Endothelial cell of umbilical vein (primary cell): ENCODE results near the gene TMEM209. TPM values are rescaled to one million over a fixed set of nuclear protein-coding genes. Genes with fewer than 3 reads are reported as not detected.

Experiments used
- BruUV-seq: library from RNA; stranded (reverse); fragments of 400-500 nt; replicated peaks from 2 replicates; lab custom pipeline; 2021; lab: Mats Ljungman, UMichigan
- CTCF ChIA-PET: fragments of 300-600, 350-600 bp; sonication (Branson Sonifier 250); formaldehyde crosslinking; loops from one replicate; lab custom pipeline; 2021; ENCODE audit warnings: antibody characterized with exemption, inconsistent platforms; lab: Charles Lee
- POLR2A ChIA-PET: fragments of 300-600, 350-600 bp; sonication (Branson Sonifier 250); formaldehyde crosslinking; loops from one replicate; lab custom pipeline; 2021; ENCODE audit warnings: antibody characterized with exemption, inconsistent platforms; lab: Charles Lee
- DNase-seq: peaks from one replicate; pipeline ENCODE4 v3.0.0-alpha.2; 2011; ENCODE audit warnings: low read depth, low spot score
- FAIRE-seq: peaks from 2 replicates; lab custom pipeline; 2011; peaks lifted over from hg19 to GRCh38; lab: Jason Lieb, UNC
- H2AFZ ChIP-seq: 2 replicates; pipeline ENCODE4 v1.6.0; 2012; ENCODE audit warnings: low read depth, low read length, control low read depth, inconsistent platforms
- H3K27ac ChIP-seq: 2 replicates; pipeline ENCODE4 v1.5.1; 2011; ENCODE audit warnings: low read depth, mild to moderate bottlenecking, control low read depth, low read length, moderate library complexity; ENCODE audit not compliant: insufficient read depth
- H3K27me3 ChIP-seq, 2 experiments: 2 replicates each; pipeline versions ENCODE4 v1.6.0 to v1.6.1; 2011; ENCODE audit warnings: low read length in 2 of 2, mixed read lengths in 1 of 2; ENCODE audit not compliant: control insufficient read depth in 2 of 2, insufficient read depth in 2 of 2
- H3K36me3 ChIP-seq, 2 experiments: 2 replicates in 1 of 2; 3 replicates in 1 of 2; pipeline ENCODE4 v1.5.1; 2011; ENCODE audit warnings: low read length in 2 of 2, mild to moderate bottlenecking in 1 of 2, moderate library complexity in 1 of 2; ENCODE audit not compliant: control insufficient read depth in 2 of 2, insufficient read depth in 2 of 2; ENCODE audit errors: extremely low read depth in 1 of 2
- H3K4me1 ChIP-seq: 3 replicates; pipeline ENCODE4 v1.5.1; 2011; ENCODE audit warnings: mild to moderate bottlenecking, low read length; ENCODE audit not compliant: control insufficient read depth, insufficient read depth; ENCODE audit errors: extremely low read depth
- H3K4me2 ChIP-seq: 2 replicates; pipeline ENCODE4 v1.6.1; 2011; ENCODE audit warnings: low read length, control low read depth, mixed read lengths; ENCODE audit not compliant: insufficient read depth
- H3K4me3 ChIP-seq, 3 experiments: fragments of 200-600 bp in 1 of 3; sonication (generic), shearing (Covaris generic) in 1 of 3; replicated peaks in 1 of 3; 2 replicates each; pipeline ENCODE4 v1.5.1; 2011 to 2016; ENCODE audit warnings: control low read depth in 3 of 3, low read length in 3 of 3, mild to moderate bottlenecking in 2 of 3, inconsistent platforms in 1 of 3, low read depth in 1 of 3, moderate library complexity in 1 of 3; ENCODE audit not compliant: insufficient read depth in 1 of 3
- H3K79me2 ChIP-seq: 2 replicates; pipeline ENCODE4 v1.6.0; 2012; ENCODE audit warnings: low read length, inconsistent platforms; ENCODE audit not compliant: control insufficient read depth, insufficient read depth
- H3K9ac ChIP-seq: replicated peaks from 2 replicates; pipeline ENCODE3; 2011; ENCODE audit warnings: low read length, control low read depth; ENCODE audit not compliant: insufficient read depth; ENCODE audit errors: extremely low read depth
- H3K9me1 ChIP-seq: replicated peaks from 3 replicates; pipeline ENCODE4 v1.6.0; 2011; ENCODE audit warnings: mild to moderate bottlenecking, low read length; ENCODE audit not compliant: control insufficient read depth, insufficient read depth; ENCODE audit errors: extremely low read depth
- H3K9me3 ChIP-seq: replicated peaks from 2 replicates; pipeline ENCODE4 v1.5.1; 2012; ENCODE audit warnings: low read length, inconsistent platforms; ENCODE audit not compliant: control insufficient read depth, insufficient read depth
- H4K20me1 ChIP-seq: replicated peaks from 2 replicates; pipeline ENCODE3; 2011; ENCODE audit warnings: mild to moderate bottlenecking, low read length; ENCODE audit not compliant: control insufficient read depth, insufficient read depth; ENCODE audit errors: extremely low read depth
- EZH2 ChIP-seq: IDR thresholded peaks from 2 replicates; pipeline ENCODE4 v1.6.1; 2012; ENCODE audit warnings: borderline replicate concordance, low read depth, mild to moderate bottlenecking, moderate library complexity, low read length, inconsistent platforms; ENCODE audit not compliant: severe bottlenecking
- FOS ChIP-seq: IDR thresholded peaks from 2 replicates; pipeline ENCODE4 v1.6.1; 2011; ENCODE audit warnings: mild to moderate bottlenecking, low read length, moderate library complexity, borderline replicate concordance; ENCODE audit not compliant: insufficient read depth
- GATA2 ChIP-seq: IDR thresholded peaks from 2 replicates; pipeline ENCODE4 v1.7.0; 2011; ENCODE audit warnings: low read depth, mild to moderate bottlenecking, moderate library complexity, mixed read lengths, low read length; ENCODE audit not compliant: insufficient read length, insufficient read depth
- JUN ChIP-seq: IDR thresholded peaks from 2 replicates; pipeline ENCODE4 v1.6.1; 2011; ENCODE audit warnings: borderline replicate concordance, low read depth; ENCODE audit not compliant: insufficient read length, insufficient read depth
- MAX ChIP-seq: IDR thresholded peaks from 2 replicates; pipeline ENCODE4 v1.6.1; 2011; ENCODE audit not compliant: insufficient read depth, insufficient read length
- MYC ChIP-seq: IDR thresholded peaks from one replicate; pipeline ENCODE4 v1.6.1; 2011; ENCODE audit warnings: mild to moderate bottlenecking, low read depth, low read length
- POLR2A ChIP-seq: IDR thresholded peaks from 2 replicates; pipeline ENCODE4 v1.6.1; 2012; ENCODE audit warnings: low read depth, mild to moderate bottlenecking, control low read depth, low read length
- POLR2AphosphoS5 ChIP-seq: IDR thresholded peaks from 2 replicates; pipeline ENCODE4 v1.6.1; 2012; ENCODE audit warnings: low read depth, mild to moderate bottlenecking, control low read depth, low read length, moderate library complexity; ENCODE audit not compliant: insufficient read depth
- dilution Hi-C: fragments of 300-500 bp; cut with MboI; formaldehyde crosslinking; loops from one replicate; pipeline ENCODE4 v1.15.0; 2019; ENCODE audit warnings: low sequenced_read_pairs; ENCODE audit not compliant: extremely low pct_ligation_motif_present
- intact Hi-C: fragments of 100-400 bp; cut with micrococcal nuclease; formaldehyde crosslinking; loops from one replicate; pipeline ENCODE4 v1.10.0; 2022
- polyA plus RNA-seq, 4 experiments: library from polyadenylated mRNA; depleted of rRNA in 3 of 4; stranded (reverse) in 3 of 4; unstranded in 1 of 4; fragments of >200 nt; gene quantifications; 2 replicates each; pipeline versions ENCODE4 v1.2.1 to v1.2.3, GENCODE V29; 2011 to 2012; ENCODE audit warnings: missing spikeins in 1 of 4
- total RNA-seq: library from RNA; stranded (reverse); gene quantifications from 2 replicates; pipeline ENCODE4 v1.2.3, GENCODE V29; 2021
- TF ChIP-seq, protein P1 (sequence below), 2 donors: IDR thresholded peaks; 1 replicate in 1 of 2; 2 replicates in 1 of 2; pipeline ENCODE4 v1.5.1; 2011; ENCODE audit warnings: low read length in 2 of 2, mild to moderate bottlenecking in 2 of 2, moderate library complexity in 2 of 2, control low read depth in 1 of 2, inconsistent platforms in 1 of 2, low read depth in 1 of 2; ENCODE audit not compliant: insufficient read depth in 1 of 2; ENCODE audit errors: extremely low read depth in 1 of 2

TMEM209 gene
- total and polyA plus RNA-seq, 2 donors (not counting 3 experiments of a cell fraction or from before 2014, with no cell fraction given), result 13.0 to 16.6 TPM

GRCh38 chr7:130149281-130150139, 55.7 kb downstream of the TMEM209 start:
- intact Hi-C loops (no loop called here), dilution Hi-C loops (no loop called here)
- Histone ChIP-seq H3K4me2 (no peak overlapping the region), H3K9ac (no peak overlapping the region), H4K20me1 (no peaks in the 10 kb centered on the region), H3K27me3 (no peaks in the 10 kb centered on the region), H3K36me3 (no peaks in the 10 kb centered on the region), H3K79me2 (no peaks in the 10 kb centered on the region), H3K4me3 (no peak overlapping the region), H3K9me1 (no peaks in the 10 kb centered on the region), H2AFZ (no peak overlapping the region), H3K4me1 (peaks cover 2% of the 10 kb centered on the region), H3K27ac (no peak overlapping the region), H3K9me3 (no peaks in the 10 kb centered on the region)
- ChIA-PET CTCF (interaction anchor here (1.9 kb wide), 1 partner anchor 15 kb away, joined by 5 read pairs; no protein-coding TSS in a partner anchor), POLR2A (no interaction called here)
- BruUV-seq, result no TSS peak
- TF ChIP-seq MYC (no peak), POLR2A (no peak), POLR2AphosphoS5 (no peak), JUN (no peak), FOS (no peak), EZH2 (no peak), GATA2 (no peak), MAX (no peak)
- TF ChIP-seq, protein P1, sequence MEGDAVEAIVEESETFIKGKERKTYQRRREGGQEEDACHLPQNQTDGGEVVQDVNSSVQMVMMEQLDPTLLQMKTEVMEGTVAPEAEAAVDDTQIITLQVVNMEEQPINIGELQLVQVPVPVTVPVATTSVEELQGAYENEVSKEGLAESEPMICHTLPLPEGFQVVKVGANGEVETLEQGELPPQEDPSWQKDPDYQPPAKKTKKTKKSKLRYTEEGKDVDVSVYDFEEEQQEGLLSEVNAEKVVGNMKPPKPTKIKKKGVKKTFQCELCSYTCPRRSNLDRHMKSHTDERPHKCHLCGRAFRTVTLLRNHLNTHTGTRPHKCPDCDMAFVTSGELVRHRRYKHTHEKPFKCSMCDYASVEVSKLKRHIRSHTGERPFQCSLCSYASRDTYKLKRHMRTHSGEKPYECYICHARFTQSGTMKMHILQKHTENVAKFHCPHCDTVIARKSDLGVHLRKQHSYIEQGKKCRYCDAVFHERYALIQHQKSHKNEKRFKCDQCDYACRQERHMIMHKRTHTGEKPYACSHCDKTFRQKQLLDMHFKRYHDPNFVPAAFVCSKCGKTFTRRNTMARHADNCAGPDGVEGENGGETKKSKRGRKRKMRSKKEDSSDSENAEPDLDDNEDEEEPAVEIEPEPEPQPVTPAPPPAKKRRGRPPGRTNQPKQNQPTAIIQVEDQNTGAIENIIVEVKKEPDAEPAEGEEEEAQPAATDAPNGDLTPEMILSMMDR (IDR thresholded peaks at IDR 0.05; ENCODE audit: extremely low read depth in 1 of 2, insufficient read depth in 1 of 2, low read depth in 1 of 2, low read length in 2 of 2), result no peak
- no peak for DNase-seq
- no peak for FAIRE-seq
